Measurements from ENCODE around the gene PTPRD.

The PTPRD gene

DNA sequence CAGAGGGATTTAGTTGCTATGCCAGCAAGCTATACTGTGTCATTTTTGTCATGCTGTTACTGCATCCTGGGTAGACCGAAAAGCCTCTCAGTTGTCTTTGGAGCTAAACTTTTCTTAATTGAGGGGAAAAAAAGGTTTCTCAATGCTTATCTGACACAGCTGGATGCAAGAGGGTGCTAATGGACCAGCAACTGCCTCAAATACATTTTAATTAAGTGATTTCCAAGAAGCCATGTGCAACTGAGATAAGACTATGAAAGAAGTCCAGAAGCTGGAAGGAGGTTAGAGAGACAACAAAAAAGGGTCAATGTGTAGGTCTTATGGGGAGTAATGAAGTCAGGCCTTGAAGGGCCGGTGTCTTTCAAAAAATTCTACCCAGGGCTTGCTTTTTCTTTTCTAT lies 2347.5 kb downstream of the PTPRD start:
- DNase-seq, result no peak
